B cell (primary cell): ENCODE measurements around the gene FBLN5.

Experiments
- CTCF ChIP-seq: fragments of 200-600 bp; IDR thresholded peaks from one replicate; pipeline ENCODE4 v1.8.0; 2022; ENCODE audit warnings: antibody characterized with exemption, mild to moderate bottlenecking
- EZH2 ChIP-seq: IDR thresholded peaks from 2 replicates; pipeline ENCODE4 v1.6.1; 2012; ENCODE audit warnings: borderline replicate concordance, low read depth, mild to moderate bottlenecking, moderate library complexity, low read length; ENCODE audit not compliant: insufficient read depth, poor library complexity, severe bottlenecking

- TF ChIP-seq CTCF = no peak
- no peak for TF ChIP-seq EZH2
These were observed 116.2 kb downstream of the FBLN5 start for GRCh38 chr14:91831337-91831736.
